ENCODE measurements around the gene P2RY14.
"Not testable (repeated sequence)": the region's sequence is repeated elsewhere in the genome, so short reads cannot be mapped to it uniquely, and the experiment has no call there.

Gene P2RY14

DNA sequence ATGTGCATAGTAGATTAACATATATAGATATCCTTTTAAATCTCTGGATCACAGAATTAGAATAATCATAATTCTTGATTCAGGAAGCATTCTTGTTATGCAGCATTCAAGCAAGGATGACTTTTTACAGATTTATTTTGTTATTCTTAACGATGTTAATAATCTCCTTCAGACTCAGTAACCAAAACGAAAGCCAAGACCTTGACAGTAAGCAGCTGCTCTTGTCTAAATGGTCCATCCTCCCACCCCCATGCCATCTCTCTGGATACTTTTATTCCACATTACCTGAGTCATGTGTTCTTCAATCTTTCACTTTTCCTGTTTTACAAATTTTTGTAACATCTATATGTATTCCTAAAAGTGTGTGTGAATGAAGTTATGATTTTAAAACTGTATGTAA lies 42.0 kb downstream of the P2RY14 start:
- ChIA-PET POLR2A (no interaction called here), CTCF (interaction anchor here (2.0 kb wide), 1 partner anchor 9 kb away, joined by 14 read pairs; no protein-coding TSS in a partner anchor)
- no peak for DNase-seq (ENCODE audit: extremely low spot score)
- TF ChIP-seq CTCF (IDR thresholded peaks at IDR 0.05; ENCODE audit: control extremely low read depth, extremely low read depth, low read depth, missing control alignments) = no peak

DNA sequence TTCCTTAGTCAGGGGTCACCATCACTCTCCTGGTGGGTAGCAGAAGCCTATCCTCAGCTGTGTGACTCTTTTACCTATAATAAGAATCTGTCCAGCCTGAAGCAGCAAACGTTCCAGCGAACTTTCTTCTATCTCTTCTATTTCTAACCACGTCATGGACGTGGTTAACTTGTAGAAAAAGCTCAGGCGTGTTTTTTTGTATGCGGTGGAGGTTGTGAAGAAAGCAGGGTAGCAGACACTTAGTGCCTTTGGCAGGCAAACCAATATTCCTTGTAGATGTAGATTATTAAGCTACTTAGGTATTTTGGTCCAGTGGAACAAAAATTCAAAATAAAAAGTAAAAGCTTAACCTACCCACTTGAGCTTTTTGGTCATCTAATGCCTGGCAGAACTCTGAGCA lies 43.5 kb downstream of the P2RY14 start:
- TF ChIP-seq CTCF (IDR thresholded peaks at IDR 0.05; ENCODE audit: control extremely low read depth, extremely low read depth, low read depth, missing control alignments) = no peak
- DNase-seq (ENCODE audit: extremely low spot score) = no peak
- ChIA-PET CTCF (interaction anchor here (1.0 to 2.4 kb wide), 5 partner anchors 34 to 600 kb away, joined by 3 to 13 read pairs (median 3); no protein-coding TSS in a partner anchor), POLR2A (no interaction called here)

- DNase-seq (ENCODE audit: extremely low spot score) = no peak
- ChIA-PET POLR2A (no interaction called here), CTCF (interaction anchor here (0.9 to 2.4 kb wide), 4 partner anchors 9 to 65 kb away, joined by 3 to 9 read pairs (median 4); no protein-coding TSS in a partner anchor)
- no peak for TF ChIP-seq CTCF (IDR thresholded peaks at IDR 0.05; ENCODE audit: control extremely low read depth, extremely low read depth, low read depth, missing control alignments)
Observed at GRCh38 chr3:151232991-151233390, 45.4 kb downstream of the P2RY14 start.

GRCh38 chr3:151232403-151232802 lies 45.9 kb downstream of the P2RY14 start:
- CTCF ChIA-PET = interaction anchor here (0.9 to 2.4 kb wide), 4 partner anchors 9 to 64 kb away, joined by 3 to 9 read pairs (median 4); no protein-coding TSS in a partner anchor
- POLR2A ChIA-PET; DNase-seq (ENCODE audit: extremely low spot score): not testable (repeated sequence)

DNA sequence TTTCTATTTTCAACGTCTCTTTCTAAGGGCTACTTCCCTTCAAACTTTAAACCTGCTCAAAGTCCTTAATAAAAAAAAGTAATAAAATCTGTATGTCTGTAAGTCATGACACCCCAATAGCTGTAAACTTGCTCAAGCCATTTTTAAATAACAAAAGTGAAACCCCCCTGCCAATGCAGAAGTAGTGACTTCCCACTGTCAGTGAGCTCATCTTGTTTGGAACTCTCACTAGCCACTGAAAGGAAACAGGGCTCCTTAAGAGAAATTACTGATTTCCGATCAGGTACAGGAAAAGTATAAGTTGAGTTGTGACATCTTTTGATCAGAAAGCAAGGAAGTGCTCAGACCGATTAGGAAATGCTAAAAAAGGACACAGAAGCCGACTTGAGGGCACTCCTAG lies 47.7 kb downstream of the P2RY14 start:
- ChIA-PET CTCF (interaction anchor here (1.1 to 8.2 kb wide), 4 partner anchors 31 to 62 kb away, joined by 3 to 120 read pairs (median 6); partner anchors contain the start of gene P2RY14), POLR2A (interaction anchor here (0.7 kb wide), 1 partner anchor 9 kb away, joined by 4 read pairs; no protein-coding TSS in a partner anchor)
- TF ChIP-seq CTCF (IDR thresholded peaks at IDR 0.05; ENCODE audit: control extremely low read depth, extremely low read depth, low read depth, missing control alignments) = no peak
- DNase-seq (ENCODE audit: extremely low spot score) = peak; percentile 51

DNA sequence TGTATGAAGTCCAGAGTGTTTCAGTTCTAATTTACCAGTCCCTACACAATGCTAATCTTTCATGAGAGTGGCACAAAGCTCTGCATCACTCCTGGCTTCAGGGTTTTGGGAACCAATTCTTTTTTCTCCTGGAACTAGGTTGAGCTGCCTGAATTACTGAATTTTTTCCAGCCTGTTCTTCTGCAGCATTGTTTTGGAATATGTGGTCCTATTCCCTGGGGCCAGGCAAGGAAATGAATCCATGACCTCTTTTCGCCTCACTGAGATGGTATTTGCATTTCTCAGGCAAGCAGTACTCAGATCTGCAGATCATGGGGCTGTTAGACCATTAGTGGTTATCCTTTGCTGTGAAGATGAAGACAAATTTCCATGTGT lies 49.7 kb downstream of the P2RY14 start:
- DNase-seq (ENCODE audit: extremely low spot score) = no peak
- ChIA-PET CTCF (interaction anchor here (0.8 to 8.2 kb wide), 34 partner anchors 8 to 610 kb away, joined by 3 to 120 read pairs (median 6); partner anchors contain the start of gene P2RY14), POLR2A (no interaction called here)
- TF ChIP-seq CTCF (IDR thresholded peaks at IDR 0.05; ENCODE audit: control extremely low read depth, extremely low read depth, low read depth, missing control alignments) = no peak

DNA sequence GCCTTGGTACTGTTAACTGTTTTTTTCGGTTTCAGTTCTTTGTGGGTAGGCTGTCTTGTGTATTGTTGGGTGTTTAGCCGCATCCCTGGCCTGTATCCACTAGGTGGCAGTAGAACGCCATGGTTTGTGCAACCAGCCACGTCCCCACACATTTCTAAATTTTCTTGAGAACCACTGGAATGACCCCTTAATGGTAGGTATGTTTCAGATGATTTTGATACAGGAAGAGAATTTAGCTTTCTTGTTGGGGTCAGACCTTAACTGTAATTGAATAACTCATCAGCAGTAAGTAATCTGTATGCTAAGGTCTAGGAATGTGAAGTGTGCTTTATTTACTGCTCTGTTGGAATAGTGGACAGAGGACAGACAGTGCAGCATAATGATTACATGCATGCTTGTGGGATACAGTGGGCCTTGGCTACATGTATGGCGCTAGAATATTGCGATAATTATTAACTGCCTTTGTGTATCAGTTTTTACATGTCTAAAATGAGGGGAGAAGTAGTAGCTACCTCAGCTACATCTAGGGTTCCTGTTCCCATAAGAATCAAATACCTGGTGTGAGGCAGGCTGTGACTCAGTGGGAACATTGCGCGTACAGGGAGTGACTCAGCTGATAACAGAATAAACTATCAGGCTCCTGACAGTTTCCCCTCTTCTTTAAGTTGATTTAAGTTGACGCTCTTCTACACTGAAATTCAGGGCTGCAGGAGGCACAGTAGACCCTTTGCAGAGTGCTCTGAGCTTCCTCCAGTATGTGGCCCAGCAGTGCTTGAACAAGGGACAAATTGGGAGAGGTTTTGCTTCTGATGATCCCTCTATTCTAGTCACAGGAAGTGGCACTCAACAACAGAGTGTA lies 50.3 kb downstream of the P2RY14 start:
- ChIA-PET CTCF (interaction anchor here (0.8 to 8.2 kb wide), 35 partner anchors 8 to 610 kb away, joined by 3 to 120 read pairs (median 6); partner anchors contain the start of gene P2RY14), POLR2A (interaction anchor here (0.6 kb wide), 1 partner anchor 465 kb away, joined by 3 read pairs; the partner anchor contains the start of gene SIAH2)
- TF ChIP-seq CTCF (IDR thresholded peaks at IDR 0.05; ENCODE audit: control extremely low read depth, extremely low read depth, low read depth, missing control alignments) = peak; percentile 91
- DNase-seq (ENCODE audit: extremely low spot score) = peak; percentile 73
